Fibroblast of lung (primary cell): ENCODE data around the gene GRB10.

ENCODE experiments used
- CTCF ChIP-seq, 2 donors: IDR thresholded peaks in 1 of 2; conservative IDR thresholded peaks in 1 of 2; 1 replicate in 1 of 2; 2 replicates in 1 of 2; pipeline ENCODE4 v1.5.1; 2011 to 2012; ENCODE audit warnings: low read length in 2 of 2, control low read depth in 1 of 2, inconsistent platforms in 1 of 2, low read depth in 1 of 2, mild to moderate bottlenecking in 1 of 2
- EZH2 ChIP-seq: IDR thresholded peaks from 2 replicates; pipeline ENCODE4 v1.5.1; 2012; ENCODE audit warnings: low read length, control low read depth, mild to moderate bottlenecking; ENCODE audit errors: missing control alignments

GRCh38 chr7:50781381-50782293 lies 1.1 kb downstream of the GRB10 start:
- TF ChIP-seq CTCF (conservative IDR thresholded peaks at IDR 0.05 in 1 of 2, IDR thresholded peaks at IDR 0.05 in 1 of 2; ENCODE audit: low read depth in 1 of 2, low read length in 2 of 2) (no peak), EZH2 (no peak)
